ENCODE data around the gene SCN1A. TPM values are rescaled to one million over a fixed set of nuclear protein-coding genes. Genes with fewer than 3 reads are reported as not detected.

Gene SCN1A
- total and polyA plus RNA-seq, 2 of the 4 experiments (the other 2 are of a cell fraction), result under 0.01 TPM; not detected in 1

DNA sequence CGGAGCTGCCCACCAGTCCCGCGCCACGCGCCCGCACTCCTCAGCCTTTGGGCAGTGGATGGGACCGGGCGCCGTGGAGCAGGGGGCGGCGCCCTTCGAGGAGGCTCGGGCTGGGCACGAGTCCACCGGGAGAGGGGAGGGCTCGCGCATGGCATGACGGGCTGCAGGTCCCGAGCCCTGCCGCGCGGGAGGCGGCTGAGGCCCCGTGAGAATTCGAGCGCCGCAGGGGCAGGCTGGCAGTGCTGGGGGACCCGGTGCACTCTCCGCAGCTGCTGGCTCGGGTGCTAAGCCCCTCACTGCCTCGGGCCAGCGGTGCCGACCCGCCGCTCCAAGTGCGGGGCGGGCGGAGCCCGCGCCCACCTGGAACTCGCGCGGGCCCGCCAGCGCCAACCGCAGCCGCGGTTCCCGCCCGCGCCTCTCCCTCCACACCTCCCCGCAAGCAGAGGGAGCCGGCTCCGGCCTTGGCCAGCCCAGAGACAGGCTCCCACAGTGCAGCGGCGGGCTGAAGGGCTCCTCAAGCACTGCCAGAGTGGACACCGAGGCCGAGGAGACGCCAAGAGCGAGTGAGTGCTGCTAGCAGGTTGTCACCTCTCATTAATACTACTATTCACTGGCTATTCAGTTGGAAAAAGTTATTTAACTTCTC, 170.7 kb downstream of the SCN1A start:
- TF ChIP-seq CHD1 (IDR thresholded peaks at IDR 0.05; ENCODE audit: low read depth, low read length) (no peak), MAZ (IDR thresholded peaks at IDR 0.05; ENCODE audit: borderline replicate concordance, low read depth, low read length) (no peak), MXI1 (IDR thresholded peaks at IDR 0.05; ENCODE audit: borderline replicate concordance, low read depth, low read length) (no peak), FOS (IDR thresholded peaks at IDR 0.05; ENCODE audit: low read depth, low read length) (no peak), CTCF (conservative IDR thresholded peaks at IDR 0.05; ENCODE audit: low read depth, low read length) (no peak), RFX5 (IDR thresholded peaks at IDR 0.05; ENCODE audit: low read depth, low read length) (no peak), BHLHE40 (IDR thresholded peaks at IDR 0.05; ENCODE audit: low read depth, low read length) (no peak), ELK1 (IDR thresholded peaks at IDR 0.05; ENCODE audit: borderline replicate concordance, low read depth, low read length) (no peak), RAD21 (IDR thresholded peaks at IDR 0.05; ENCODE audit: low read length) (no peak), RCOR1 (IDR thresholded peaks at IDR 0.05; ENCODE audit: insufficient replicate concordance, low read length) (no peak), CEBPB (IDR thresholded peaks at IDR 0.05; ENCODE audit: low read depth, low read length) (no peak), NFE2L2 (IDR thresholded peaks at IDR 0.05; ENCODE audit: low read depth, low read length) (no peak), SMC3 (IDR thresholded peaks at IDR 0.05; ENCODE audit: low read depth, low read length) (no peak), MAFK (IDR thresholded peaks at IDR 0.05; ENCODE audit: low read depth, low read length) (no peak), POLR2A (IDR thresholded peaks at IDR 0.05; ENCODE audit: low read depth, low read length) (no peak)
- TF ChIP-seq, protein P1, sequence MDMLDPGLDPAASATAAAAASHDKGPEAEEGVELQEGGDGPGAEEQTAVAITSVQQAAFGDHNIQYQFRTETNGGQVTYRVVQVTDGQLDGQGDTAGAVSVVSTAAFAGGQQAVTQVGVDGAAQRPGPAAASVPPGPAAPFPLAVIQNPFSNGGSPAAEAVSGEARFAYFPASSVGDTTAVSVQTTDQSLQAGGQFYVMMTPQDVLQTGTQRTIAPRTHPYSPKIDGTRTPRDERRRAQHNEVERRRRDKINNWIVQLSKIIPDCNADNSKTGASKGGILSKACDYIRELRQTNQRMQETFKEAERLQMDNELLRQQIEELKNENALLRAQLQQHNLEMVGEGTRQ (IDR thresholded peaks at IDR 0.05; ENCODE audit: low read depth, low read length), result no peak
- WGBS, 2 experiments (ENCODE audit: extremely low coverage in 2 of 2, insufficient read length in 1 of 2), result 80% methylated on average over 3 of the region's 60 CpGs; no CpG with 5 or more reads in 1 of the 2 experiments
- intact Hi-C loops (cut with micrococcal nuclease), result no loop called here
- H4K8ac ChIP-seq (ENCODE audit: low read depth in 2 of 2, low read length in 2 of 2), result no peak overlapping the region
- no peak overlapping the region for H2BK120ac ChIP-seq (ENCODE audit: low read depth, low read length)
- no peak overlapping the region for H3K27ac ChIP-seq (ENCODE audit: insufficient read depth, low read length)
- H3K4me3 ChIP-seq (ENCODE audit: insufficient read depth, low read depth, low read length), result no peak overlapping the region
- H3K36me3 ChIP-seq (ENCODE audit: control insufficient read depth, insufficient read depth, low read length), result no peaks in the 10 kb centered on the region
- no peak overlapping the region for H3K18ac ChIP-seq (ENCODE audit: low read depth, low read length)
- no peaks in the 10 kb centered on the region; the same call in 1 of the 2 replicates for H4K20me1 ChIP-seq (ENCODE audit: insufficient read depth, low read length)
- no peak overlapping the region for H2BK5ac ChIP-seq (ENCODE audit: low read depth, low read length, poor library complexity, severe bottlenecking)
- no peak overlapping the region for H4K91ac ChIP-seq (ENCODE audit: insufficient read depth, low read depth, low read length)
- no peak overlapping the region for H4K5ac ChIP-seq (ENCODE audit: low read depth, low read length)
- no peak overlapping the region for H3K4ac ChIP-seq (ENCODE audit: low read depth, low read length)
- H3K79me1 ChIP-seq (ENCODE audit: low read depth in 1 of 2, low read length in 2 of 2), result peaks cover 3 to 8% of the 10 kb centered on the region in 2 experiments; a peak in 3 of 4 replicates
- DNase-seq (no peak), ATAC-seq (ENCODE audit: low read depth) (no peak)
- no peak overlapping the region for H2BK15ac ChIP-seq (ENCODE audit: low read depth, low read length)
- no peak overlapping the region for H2BK20ac ChIP-seq (ENCODE audit: low read depth, low read length)
- H2AK9ac ChIP-seq (replicated peaks; ENCODE audit: low read depth, low read length, poor library complexity), result no peak overlapping the region
- no peak overlapping the region for H2AK5ac ChIP-seq (ENCODE audit: low read depth, low read length)
- no peaks in the 10 kb centered on the region for H3K27me3 ChIP-seq (ENCODE audit: control insufficient read depth, insufficient read depth, low read length)
- no peaks in the 10 kb centered on the region for H3K9me1 ChIP-seq (ENCODE audit: insufficient read depth, low read length)
- H3K56ac ChIP-seq (ENCODE audit: extremely low read depth, insufficient read depth, low read length), result no peak overlapping the region
- in situ Hi-C loops (cut with MboI; ENCODE audit: low sequenced_read_pairs), result loop anchor here (25.0 kb wide), 1 partner anchor 455 kb away; no protein-coding TSS in a partner anchor
- no peak overlapping the region for H3K9ac ChIP-seq (ENCODE audit: low read depth, low read length)
- no peak overlapping the region for H3K14ac ChIP-seq (replicated peaks; ENCODE audit: low read depth, low read length)
- no peak overlapping the region for H3K4me2 ChIP-seq (ENCODE audit: low read depth, low read length)
- no TSS peak for BruUV-seq (replicated peaks)
- dilution Hi-C loops (cut with HindIII; ENCODE audit: low sequenced_read_pairs, unreplicated experiment), result no loop called here
- ChIA-PET CTCF (interaction anchor here (0.8 kb wide), 1 partner anchor 12 kb away, joined by 4 read pairs; no protein-coding TSS in a partner anchor), POLR2A (ENCODE audit: unreplicated experiment) (no interaction called here)
- H3K4me1 ChIP-seq (ENCODE audit: control insufficient read depth, insufficient read depth, low read length), result no peaks in the 10 kb centered on the region
- no peaks in the 10 kb centered on the region for H3K9me3 ChIP-seq (ENCODE audit: control insufficient read depth, insufficient read depth, low read length)
- H2AFZ ChIP-seq (replicated peaks; ENCODE audit: low read length, poor library complexity), result no peak overlapping the region
- no peak overlapping the region for H3K23ac ChIP-seq (ENCODE audit: low read depth, low read length)
